Stimulated activated CD8-positive, alpha-beta memory T cell treated with anti-CD3 and anti-CD28 coated beads, Interleukin-7, amount 100 ng/mL, for 4 hours (primary cell): ENCODE measurements around the gene OR4A16.

Source experiments
- DNase-seq, 2 donors: peaks; one replicate each; pipeline ENCODE4 v3.0.0-alpha.2; 2020; ENCODE audit warnings: low read depth in 2 of 2

The OR4A16 gene

DNA sequence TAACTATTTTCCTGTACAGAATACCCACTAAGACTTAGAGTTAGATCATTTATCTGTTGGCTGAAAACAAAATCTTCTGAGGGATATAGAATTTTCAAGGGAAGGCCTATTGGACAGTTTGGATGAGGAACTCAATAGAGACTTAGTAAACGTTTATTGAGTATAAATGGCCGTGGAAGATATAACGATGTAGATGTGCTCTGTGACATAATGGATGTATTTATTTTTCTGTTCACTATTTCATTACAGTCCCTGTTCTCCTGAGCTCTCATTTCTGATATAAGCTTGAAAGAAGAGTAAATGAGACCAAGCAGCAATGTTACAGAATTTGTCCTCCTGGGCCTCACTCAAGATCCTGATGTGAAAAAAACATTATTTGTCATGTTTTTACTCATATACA, at the start of gene OR4A16:
TSS of gene OR4A16 (plus strand) at position 301 of the 400 bp plus-strand sequence. CDS start at position 301, 0 bp downstream.
- no peak for DNase-seq

GRCh38 chr11:55324500-55324899, 18.5 kb upstream of the OR4A16 start:
- no peak for DNase-seq

GRCh38 chr11:55345306-55345705, 2.3 kb downstream of the OR4A16 start:
- DNase-seq, result no peak

GRCh38 chr11:55349032-55349431, 6.0 kb downstream of the OR4A16 start:
- DNase-seq, result no peak

DNA sequence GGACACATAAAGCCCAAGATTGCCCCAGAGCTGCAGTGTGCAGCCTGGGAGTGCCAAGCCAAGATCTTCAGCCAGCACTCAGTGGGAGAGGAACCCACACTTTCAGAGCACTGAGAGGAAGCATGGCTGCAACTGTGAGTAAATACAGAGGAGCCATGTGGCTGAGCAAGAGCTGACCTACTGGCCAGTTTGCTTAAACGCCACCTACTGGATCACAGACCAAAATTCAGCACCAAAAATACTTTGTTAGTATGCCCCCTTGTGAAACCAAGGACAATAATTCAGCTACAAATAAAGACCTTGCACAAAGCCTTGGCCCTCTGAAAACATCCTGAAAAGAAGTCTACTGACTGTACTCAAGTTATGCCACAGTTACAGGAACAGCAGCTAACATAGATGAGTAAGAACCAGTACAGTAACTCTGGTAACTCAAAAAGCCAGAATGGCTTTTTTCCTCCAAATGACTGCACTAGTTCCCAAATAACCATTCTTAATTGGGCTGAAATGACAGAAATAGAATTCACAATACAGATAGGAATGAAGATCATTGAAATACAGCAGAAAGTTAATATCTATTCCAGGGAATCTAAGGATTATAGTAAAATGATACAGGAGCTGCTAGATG, 14.7 kb downstream of the OR4A16 start:
- DNase-seq, result no peak

GRCh38 chr11:55367674-55368073, 24.7 kb downstream of the OR4A16 start, which contains the start of gene OR4A15:
TSS of gene OR4A15 (plus strand) at chr11:55367974. CDS start at chr11:55367974, 0 bp downstream.
- DNase-seq, result no peak
